ENCODE data around the gene IQCC. TPM values are rescaled to one million over a fixed set of nuclear protein-coding genes. Genes with fewer than 3 reads are reported as not detected.

Gene IQCC
- total and polyA plus RNA-seq, 8 donors: 1.9 to 8.7 (median 7.9) TPM

- TF ChIP-seq CTCF (IDR thresholded peaks at IDR 0.05): no peak
- Histone ChIP-seq H3K9me3 (no peaks in the 10 kb centered on the region), H3K4me3 (no peak overlapping the region), H3K4me1 (peaks cover 0 to 4% of the 10 kb centered on the region in 2 donors), H3K36me3 (no peaks in the 10 kb centered on the region), H3K27ac (no peak overlapping the region), H3K27me3 (no peaks in the 10 kb centered on the region)
- ATAC-seq (no peak), DNase-seq (no peak)
- intact Hi-C loops (cut with DNase I): no loop called here
Measured at GRCh38 chr1:32256473-32257226, 51.2 kb downstream of the IQCC start.

DNA sequence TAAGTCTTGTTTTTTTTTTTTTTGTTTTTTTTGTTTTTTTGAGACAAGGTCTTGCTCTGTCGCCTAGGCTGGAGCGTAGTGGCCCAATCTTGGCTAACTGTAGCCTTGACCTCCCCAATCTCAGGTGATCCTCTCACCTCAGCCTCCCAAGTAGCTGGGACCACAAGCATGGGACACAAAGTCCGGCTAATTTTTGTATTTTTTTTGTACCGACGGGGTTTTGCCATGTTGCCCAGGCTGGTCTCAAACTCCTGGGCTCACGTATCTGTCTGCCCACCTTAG lies 51.7 kb downstream of the IQCC start:
- Histone ChIP-seq H3K9me3 (no peaks in the 10 kb centered on the region), H3K4me1 (peaks cover 0 to 2% of the 10 kb centered on the region in 2 donors), H3K27ac (no peak overlapping the region), H3K36me3 (no peaks in the 10 kb centered on the region), H3K4me3 (no peak overlapping the region), H3K27me3 (no peaks in the 10 kb centered on the region)
- intact Hi-C loops (cut with DNase I): no loop called here
- ATAC-seq: no peak
- no peak for TF ChIP-seq CTCF (IDR thresholded peaks at IDR 0.05)
- DNase-seq: no peak

Other genes with a start within 250 kb of the IQCC start
- gene KHDRBS1, start 191.8 kb upstream of the IQCC start, total RNA-seq: 10 to 100 TPM; 87.2 to 95.7 TPM
- gene KHDRBS1, start 191.8 kb upstream of the IQCC start, polyA plus RNA-seq (ENCODE audit: insufficient read length in 6 of 6): 100 to 1,000 TPM; 213 to 261 (median 222) TPM
- gene TMEM39B, start 132.7 kb upstream of the IQCC start, total RNA-seq: 10 to 100 TPM; 16.5 to 22.6 TPM
- 10 to 100 TPM; 23.1 to 26.4 (median 24.6) TPM for gene TMEM39B, start 132.7 kb upstream of the IQCC start, polyA plus RNA-seq (ENCODE audit: insufficient read length in 6 of 6)
- gene KPNA6, start 97.6 kb upstream of the IQCC start, total RNA-seq: 10 to 100 TPM; 70.2 to 73.2 TPM
- 10 to 100 TPM; 30.6 to 37.5 (median 34.6) TPM for gene KPNA6, start 97.6 kb upstream of the IQCC start, polyA plus RNA-seq (ENCODE audit: insufficient read length in 6 of 6)
- gene TXLNA, start 26.0 kb upstream of the IQCC start, total RNA-seq: 10 to 100 TPM; 54.0 to 56.4 TPM
- 10 to 100 TPM; 39.8 to 51.4 (median 44.6) TPM for gene TXLNA, start 26.0 kb upstream of the IQCC start, polyA plus RNA-seq (ENCODE audit: insufficient read length in 6 of 6)
- gene CCDC28B, start 5.1 kb upstream of the IQCC start, total RNA-seq: 1 to 10 TPM; 7.2 to 9.0 TPM
- gene CCDC28B, start 5.1 kb upstream of the IQCC start, polyA plus RNA-seq (ENCODE audit: insufficient read length in 6 of 6): 10 to 100 TPM; 20.9 to 31.5 (median 25.5) TPM
- gene DCDC2B, start 3.4 kb downstream of the IQCC start, total RNA-seq: 1 to 10 TPM in 1 of 2 donors, not detected in 1; 2.3 TPM
- 1 to 10 TPM; 1.6 to 3.8 (median 2.9) TPM for gene DCDC2B, start 3.4 kb downstream of the IQCC start, polyA plus RNA-seq (ENCODE audit: insufficient read length in 6 of 6)
- gene TMEM234, start 16.7 kb downstream of the IQCC start, total RNA-seq: 10 to 100 TPM; 19.3 to 21.0 TPM
- 10 to 100 TPM; 19.8 to 24.8 (median 22.8) TPM for gene TMEM234, start 16.7 kb downstream of the IQCC start, polyA plus RNA-seq (ENCODE audit: insufficient read length in 6 of 6)
- gene EIF3I, start 16.7 kb downstream of the IQCC start, total RNA-seq: 100 to 1,000 TPM; 118 to 172 TPM
- gene EIF3I, start 16.7 kb downstream of the IQCC start, polyA plus RNA-seq (ENCODE audit: insufficient read length in 6 of 6): 100 to 1,000 TPM; 156 to 182 (median 178) TPM
- 10 to 100 TPM; 15.2 to 16.8 TPM for gene FAM167B, start 41.6 kb downstream of the IQCC start, total RNA-seq
- gene FAM167B, start 41.6 kb downstream of the IQCC start, polyA plus RNA-seq (ENCODE audit: insufficient read length in 6 of 6): 1 to 10 TPM; 3.7 to 7.1 (median 4.6) TPM
- gene LCK, start 45.6 kb downstream of the IQCC start, total RNA-seq: 1 to 10 TPM; 3.3 to 8.8 TPM
- gene LCK, start 45.6 kb downstream of the IQCC start, polyA plus RNA-seq (ENCODE audit: insufficient read length in 6 of 6): 1 to 10 TPM in 5 of 6 donors, under 1 TPM in 1; 0.95 to 2.1 (median 1.5) TPM
- 10 to 100 TPM; 61.8 to 72.7 TPM for gene HDAC1, start 86.4 kb downstream of the IQCC start, total RNA-seq
- 100 to 1,000 TPM; 146 to 193 (median 167) TPM for gene HDAC1, start 86.4 kb downstream of the IQCC start, polyA plus RNA-seq (ENCODE audit: insufficient read length in 6 of 6)
- 10 to 100 TPM; 33.1 to 58.3 TPM for gene MARCKSL1, start 130.6 kb downstream of the IQCC start, total RNA-seq
- gene MARCKSL1, start 130.6 kb downstream of the IQCC start, polyA plus RNA-seq (ENCODE audit: insufficient read length in 6 of 6): 100 to 1,000 TPM; 364 to 478 (median 430) TPM
- gene FAM229A, start 156.8 kb downstream of the IQCC start, total RNA-seq: 1 to 10 TPM; 4.4 to 5.7 TPM
- 10 to 100 TPM in 1 of 6 donors, 1 to 10 TPM in 5; 5.5 to 14.0 (median 8.4) TPM for gene FAM229A, start 156.8 kb downstream of the IQCC start, polyA plus RNA-seq (ENCODE audit: insufficient read length in 6 of 6)
- gene TSSK3, start 156.9 kb downstream of the IQCC start, total RNA-seq: 1 to 10 TPM; 1.8 TPM
- gene TSSK3, start 156.9 kb downstream of the IQCC start, polyA plus RNA-seq (ENCODE audit: insufficient read length in 6 of 6): 1 to 10 TPM; 2.8 to 7.8 (median 5.0) TPM
- 10 to 100 TPM; 51.2 to 64.8 TPM for gene BSDC1, start 188.8 kb downstream of the IQCC start, total RNA-seq
- gene BSDC1, start 188.8 kb downstream of the IQCC start, polyA plus RNA-seq (ENCODE audit: insufficient read length in 6 of 6): 10 to 100 TPM; 50.6 to 61.1 (median 57.9) TPM